ENCODE results near the gene FAM78B. TPM values are rescaled to one million over a fixed set of nuclear protein-coding genes. Genes with fewer than 3 reads are reported as not detected.

Gene FAM78B, protein sequence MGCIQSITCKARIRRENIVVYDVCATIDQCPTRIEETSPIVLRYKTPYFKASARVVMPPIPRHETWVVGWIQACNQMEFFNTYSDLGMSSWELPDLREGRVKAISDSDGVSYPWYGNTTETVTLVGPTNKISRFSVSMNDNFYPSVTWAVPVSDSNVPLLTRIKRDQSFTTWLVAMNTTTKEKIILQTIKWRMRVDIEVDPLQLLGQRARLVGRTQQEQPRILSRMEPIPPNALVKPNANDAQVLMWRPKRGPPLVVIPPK
- 1 to 10 TPM in 6 of 7 donors, under 1 TPM in 1; 0.83 to 2.6 (median 1.6) TPM for total RNA-seq
- polyA plus RNA-seq: 1 to 10 TPM in 1 of 2 donors, under 1 TPM in 1; 0.64 to 1.4 TPM
- long read RNA-seq, donor 1: 0 reads
- long read RNA-seq, donor 2, partial matches to known transcripts: 0 of 1 reads
- long read RNA-seq, donor 2, other reads (novel, unspliced or antisense): 0 of 1 reads
- long read RNA-seq, donor 3, partial matches to known transcripts: 0 of 2 reads
- long read RNA-seq, donor 3, other reads (novel, unspliced or antisense): 0 of 2 reads

DNA sequence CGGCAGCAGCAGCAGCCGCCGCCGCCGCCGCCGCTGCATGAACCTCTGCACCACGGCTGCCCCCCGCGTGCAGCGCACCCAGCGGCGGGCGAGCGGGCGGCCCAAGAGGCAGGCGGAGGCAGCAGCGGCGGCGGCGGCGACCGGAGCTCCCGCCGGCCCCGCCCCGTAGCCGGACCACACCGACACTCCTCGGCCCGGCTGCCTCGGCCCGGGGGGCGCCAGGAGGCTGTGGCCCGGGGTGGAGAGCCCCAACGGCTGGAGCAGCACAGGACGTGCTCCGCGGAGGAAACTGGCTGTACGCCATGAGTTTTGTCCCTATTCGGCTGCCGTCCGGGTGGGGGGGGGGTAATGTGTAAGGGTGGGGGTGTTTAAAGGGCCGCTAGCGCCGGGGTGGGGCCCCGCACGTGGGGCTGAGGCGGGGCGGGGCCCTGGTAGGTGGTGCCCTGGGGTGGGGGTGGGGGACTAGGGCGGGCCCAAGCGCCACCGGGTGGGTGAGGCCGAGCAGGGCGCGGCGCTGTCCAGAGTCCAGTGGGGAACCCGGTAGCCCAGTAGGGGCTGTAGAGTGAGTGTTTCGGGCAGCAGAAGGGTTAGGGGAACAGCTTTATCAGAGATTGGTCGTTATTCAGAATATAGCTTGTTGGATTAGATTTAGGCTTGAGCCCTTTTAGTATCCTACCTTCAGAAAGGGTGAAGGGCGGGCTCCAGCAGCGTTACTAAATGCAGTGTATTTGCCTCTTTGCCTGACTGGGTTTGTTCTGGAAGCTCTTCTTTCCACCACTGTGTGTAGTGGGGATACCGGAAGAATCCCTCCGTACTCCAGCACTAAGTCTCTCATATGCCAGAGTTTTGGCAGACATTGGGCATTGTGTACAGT lies at the start of gene FAM78B:
Gene FAM78B (minus strand): TSS at position 304 of the 874 bp plus-strand sequence. CDS start 753 bp downstream, outside the sequence.
- DNase-seq: peak; percentile 61 to 83 (median 70)
- WGBS, 3 donors: 1 to 4% (median 2%) methylated on average over 14 to 64 of the region's 64 CpGs
- Histone ChIP-seq H3K27ac (no peak within 1 kb of the TSS), H3K27me3 (no peaks in the 10 kb centered on the region), H3K9me3 (no peaks in the 10 kb centered on the region), H3K4me3 (peak within 1 kb of the TSS; percentile 72), H3K36me3 (no peaks in the 10 kb centered on the region), H3K4me1 (ENCODE audit: insufficient read depth) (no peaks in the 10 kb centered on the region)
- TF ChIP-seq EP300 (IDR thresholded peaks at IDR 0.05): no peak
- TF ChIP-seq, protein P1, sequence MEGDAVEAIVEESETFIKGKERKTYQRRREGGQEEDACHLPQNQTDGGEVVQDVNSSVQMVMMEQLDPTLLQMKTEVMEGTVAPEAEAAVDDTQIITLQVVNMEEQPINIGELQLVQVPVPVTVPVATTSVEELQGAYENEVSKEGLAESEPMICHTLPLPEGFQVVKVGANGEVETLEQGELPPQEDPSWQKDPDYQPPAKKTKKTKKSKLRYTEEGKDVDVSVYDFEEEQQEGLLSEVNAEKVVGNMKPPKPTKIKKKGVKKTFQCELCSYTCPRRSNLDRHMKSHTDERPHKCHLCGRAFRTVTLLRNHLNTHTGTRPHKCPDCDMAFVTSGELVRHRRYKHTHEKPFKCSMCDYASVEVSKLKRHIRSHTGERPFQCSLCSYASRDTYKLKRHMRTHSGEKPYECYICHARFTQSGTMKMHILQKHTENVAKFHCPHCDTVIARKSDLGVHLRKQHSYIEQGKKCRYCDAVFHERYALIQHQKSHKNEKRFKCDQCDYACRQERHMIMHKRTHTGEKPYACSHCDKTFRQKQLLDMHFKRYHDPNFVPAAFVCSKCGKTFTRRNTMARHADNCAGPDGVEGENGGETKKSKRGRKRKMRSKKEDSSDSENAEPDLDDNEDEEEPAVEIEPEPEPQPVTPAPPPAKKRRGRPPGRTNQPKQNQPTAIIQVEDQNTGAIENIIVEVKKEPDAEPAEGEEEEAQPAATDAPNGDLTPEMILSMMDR (IDR thresholded peaks at IDR 0.05): no peak
- no peak for TF ChIP-seq POLR2A (IDR thresholded peaks at IDR 0.05)
- intact Hi-C loops (cut with DNase I): no loop called here

DNA sequence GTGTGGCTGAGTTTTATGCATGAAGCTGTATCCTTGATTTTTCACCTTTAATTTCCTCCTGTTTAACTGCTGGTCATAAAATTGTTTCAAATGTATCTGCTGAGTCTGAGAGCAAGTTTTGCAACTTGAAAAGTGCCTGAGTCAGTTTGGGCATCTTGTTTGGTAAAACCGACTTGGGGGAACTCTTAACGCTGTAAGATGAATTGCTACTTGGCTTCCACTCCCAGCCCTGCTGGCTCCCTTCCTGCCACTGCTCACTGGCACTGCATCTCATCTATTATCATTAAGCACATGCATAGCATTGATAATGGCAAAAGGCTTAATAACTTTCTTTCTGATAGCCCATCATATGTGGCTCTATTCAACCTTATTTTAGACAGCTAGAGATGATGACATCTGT lies 35.7 kb upstream of the FAM78B start:
- WGBS, 3 donors: 73 to 79% (median 75%) methylated on average over 2 of the region's 2 CpGs
- Histone ChIP-seq H3K27ac (no peak overlapping the region), H3K9me3 (no peaks in the 10 kb centered on the region), H3K36me3 (no peaks in the 10 kb centered on the region), H3K27me3 (no peaks in the 10 kb centered on the region), H3K4me3 (no peak overlapping the region), H3K4me1 (ENCODE audit: insufficient read depth) (no peaks in the 10 kb centered on the region)
- TF ChIP-seq EP300 (IDR thresholded peaks at IDR 0.05): no peak
- no peak for TF ChIP-seq POLR2A (IDR thresholded peaks at IDR 0.05)
- intact Hi-C loops (cut with DNase I): no loop called here
- DNase-seq: no peak

DNA sequence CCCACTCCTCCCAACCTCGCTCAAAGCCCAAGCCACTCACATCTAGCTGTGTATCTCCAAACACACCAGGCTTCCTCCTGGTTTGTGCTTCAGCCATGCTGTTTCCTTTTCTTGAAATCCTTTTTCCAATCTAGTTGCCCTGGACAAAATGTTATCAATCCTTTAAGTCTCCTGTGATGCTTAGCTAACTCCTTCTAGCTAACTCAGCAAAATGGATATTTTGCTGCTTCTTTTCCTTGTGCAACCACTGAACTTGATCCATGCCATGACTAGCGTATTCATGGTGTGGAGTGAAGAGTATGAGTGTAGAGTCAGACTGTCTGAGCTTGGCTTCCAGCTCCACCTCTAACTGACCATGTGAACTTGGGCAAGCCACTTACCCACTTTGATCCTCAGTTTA lies 33.9 kb upstream of the FAM78B start:
- WGBS, 3 donors: 74 to 79% (median 76%) methylated on average over 2 of the region's 2 CpGs
- Histone ChIP-seq H3K27me3 (no peaks in the 10 kb centered on the region), H3K27ac (no peak overlapping the region), H3K4me3 (no peak overlapping the region), H3K36me3 (no peaks in the 10 kb centered on the region), H3K9me3 (no peaks in the 10 kb centered on the region), H3K4me1 (ENCODE audit: insufficient read depth) (no peaks in the 10 kb centered on the region)
- no peak for DNase-seq
- TF ChIP-seq EP300 (IDR thresholded peaks at IDR 0.05): no peak
- TF ChIP-seq, protein P1 (IDR thresholded peaks at IDR 0.05): no peak
- intact Hi-C loops (cut with DNase I): no loop called here

DNA sequence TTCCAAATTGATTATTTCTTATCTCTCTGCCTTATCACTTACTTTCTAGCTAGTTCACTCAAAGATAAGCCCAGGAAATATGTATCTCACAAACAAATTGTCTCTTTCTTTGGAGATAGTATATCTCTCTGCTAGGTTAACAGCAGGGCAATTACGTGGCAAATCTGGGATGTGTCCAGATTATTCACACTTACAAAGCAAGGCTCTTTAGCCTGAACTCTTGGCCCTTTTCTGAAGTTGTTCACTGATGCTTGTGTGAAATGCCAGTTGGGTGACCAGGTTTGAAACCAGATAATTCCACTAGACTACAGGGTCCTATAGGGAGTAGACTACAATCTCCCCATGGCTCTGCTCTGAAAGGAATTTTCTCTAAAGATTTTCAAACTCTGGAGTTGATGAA lies 30.8 kb upstream of the FAM78B start:
- no peak for DNase-seq
- Histone ChIP-seq H3K9me3 (no peaks in the 10 kb centered on the region), H3K27me3 (no peaks in the 10 kb centered on the region), H3K4me3 (no peak overlapping the region), H3K4me1 (ENCODE audit: insufficient read depth) (no peaks in the 10 kb centered on the region), H3K27ac (no peak overlapping the region), H3K36me3 (no peaks in the 10 kb centered on the region)
- TF ChIP-seq EP300 (IDR thresholded peaks at IDR 0.05) (no peak), POLR2A (IDR thresholded peaks at IDR 0.05) (no peak)
- TF ChIP-seq, protein P1 (IDR thresholded peaks at IDR 0.05): no peak
- 27 to 41% (median 28%) methylated on average over 1 of the region's 1 CpG for WGBS, 3 donors
- intact Hi-C loops (cut with DNase I): no loop called here
